ENCODE data around the gene ANTXR2.

DNA sequence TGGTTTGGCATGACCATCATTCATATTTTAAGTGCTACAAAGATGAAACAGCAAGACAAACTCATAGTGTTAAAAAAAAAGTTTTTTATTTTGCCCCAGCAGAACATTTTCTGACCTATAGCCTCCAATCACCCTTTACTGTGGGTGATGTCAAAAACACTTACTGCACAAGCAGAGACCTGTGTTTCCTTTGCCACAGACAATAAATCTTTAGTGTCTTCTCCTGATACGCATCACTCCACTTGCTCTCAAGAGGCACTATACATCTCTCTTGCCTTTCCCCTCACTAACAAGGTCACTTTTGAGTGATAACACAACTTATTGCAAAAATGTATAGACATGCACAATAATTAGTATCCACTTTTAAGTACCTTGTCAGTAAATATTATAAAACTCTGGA lies 125.6 kb downstream of the ANTXR2 start:
- no peak for TF ChIP-seq POLR2A (IDR thresholded peaks at IDR 0.05)
- no peak for TF ChIP-seq CTCF (IDR thresholded peaks at IDR 0.05)

All from Peyer's patch (tissue), 4 donors.